Measurements from ENCODE around the gene TUBA1B.

DNA sequence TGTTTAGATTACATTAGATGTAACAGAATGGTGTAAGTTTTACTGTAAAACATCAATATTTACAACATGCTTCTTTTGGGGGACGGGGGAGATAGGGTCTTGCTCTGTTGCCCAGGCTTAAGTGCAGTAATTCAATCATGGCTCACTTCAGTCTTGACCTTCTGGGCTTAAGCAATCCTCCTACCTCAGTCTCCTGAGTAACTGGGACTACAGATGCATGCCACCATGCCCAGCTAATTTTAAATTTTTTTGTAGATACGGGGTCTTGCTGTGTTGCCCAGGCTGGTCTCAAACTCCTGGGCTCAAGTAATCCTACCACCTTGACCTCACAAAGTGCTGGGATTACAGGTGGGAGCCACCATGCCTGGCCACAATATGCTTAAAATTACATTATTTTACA, 33.9 kb upstream of the TUBA1B start:
- TF ChIP-seq, protein P1, sequence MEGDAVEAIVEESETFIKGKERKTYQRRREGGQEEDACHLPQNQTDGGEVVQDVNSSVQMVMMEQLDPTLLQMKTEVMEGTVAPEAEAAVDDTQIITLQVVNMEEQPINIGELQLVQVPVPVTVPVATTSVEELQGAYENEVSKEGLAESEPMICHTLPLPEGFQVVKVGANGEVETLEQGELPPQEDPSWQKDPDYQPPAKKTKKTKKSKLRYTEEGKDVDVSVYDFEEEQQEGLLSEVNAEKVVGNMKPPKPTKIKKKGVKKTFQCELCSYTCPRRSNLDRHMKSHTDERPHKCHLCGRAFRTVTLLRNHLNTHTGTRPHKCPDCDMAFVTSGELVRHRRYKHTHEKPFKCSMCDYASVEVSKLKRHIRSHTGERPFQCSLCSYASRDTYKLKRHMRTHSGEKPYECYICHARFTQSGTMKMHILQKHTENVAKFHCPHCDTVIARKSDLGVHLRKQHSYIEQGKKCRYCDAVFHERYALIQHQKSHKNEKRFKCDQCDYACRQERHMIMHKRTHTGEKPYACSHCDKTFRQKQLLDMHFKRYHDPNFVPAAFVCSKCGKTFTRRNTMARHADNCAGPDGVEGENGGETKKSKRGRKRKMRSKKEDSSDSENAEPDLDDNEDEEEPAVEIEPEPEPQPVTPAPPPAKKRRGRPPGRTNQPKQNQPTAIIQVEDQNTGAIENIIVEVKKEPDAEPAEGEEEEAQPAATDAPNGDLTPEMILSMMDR (tag by site-specific recombination; IDR thresholded peaks at IDR 0.05), result no peak
- TF ChIP-seq ZNF2 (tag by site-specific recombination; IDR thresholded peaks at IDR 0.05), result no peak
- no peak for TF ChIP-seq ZNF658 (tag by site-specific recombination; IDR thresholded peaks at IDR 0.05)
- TF ChIP-seq, protein P2, sequence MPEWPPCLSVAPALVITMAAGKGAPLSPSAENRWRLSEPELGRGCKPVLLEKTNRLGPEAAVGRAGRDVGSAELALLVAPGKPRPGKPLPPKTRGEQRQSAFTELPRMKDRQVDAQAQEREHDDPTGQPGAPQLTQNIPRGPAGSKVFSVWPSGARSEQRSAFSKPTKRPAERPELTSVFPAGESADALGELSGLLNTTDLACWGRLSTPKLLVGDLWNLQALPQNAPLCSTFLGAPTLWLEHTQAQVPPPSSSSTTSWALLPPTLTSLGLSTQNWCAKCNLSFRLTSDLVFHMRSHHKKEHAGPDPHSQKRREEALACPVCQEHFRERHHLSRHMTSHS (tag by site-specific recombination; IDR thresholded peaks at IDR 0.05), result no peak
